DOHH2 (cell line): ENCODE measurements around the gene SLC2A4RG.

ENCODE experiments used
- EZH2phosphoT487 ChIP-seq: fragments of 200-600 bp; sonication (generic); IDR thresholded peaks from 2 replicates; pipeline ENCODE4 v1.6.1; 2017; ENCODE audit warnings: borderline replicate concordance, mild to moderate bottlenecking, antibody characterized with exemption, low read length, moderate library complexity, mixed read lengths
- TF ChIP-seq, protein P1 (sequence below): fragments of 200-600 bp; sonication (generic); IDR thresholded peaks from one replicate; pipeline ENCODE4 v1.5.1; 2014; ENCODE audit warnings: antibody characterized with exemption, mild to moderate bottlenecking, low read depth, low read length; ENCODE audit not compliant: poor library complexity, severe bottlenecking

DNA sequence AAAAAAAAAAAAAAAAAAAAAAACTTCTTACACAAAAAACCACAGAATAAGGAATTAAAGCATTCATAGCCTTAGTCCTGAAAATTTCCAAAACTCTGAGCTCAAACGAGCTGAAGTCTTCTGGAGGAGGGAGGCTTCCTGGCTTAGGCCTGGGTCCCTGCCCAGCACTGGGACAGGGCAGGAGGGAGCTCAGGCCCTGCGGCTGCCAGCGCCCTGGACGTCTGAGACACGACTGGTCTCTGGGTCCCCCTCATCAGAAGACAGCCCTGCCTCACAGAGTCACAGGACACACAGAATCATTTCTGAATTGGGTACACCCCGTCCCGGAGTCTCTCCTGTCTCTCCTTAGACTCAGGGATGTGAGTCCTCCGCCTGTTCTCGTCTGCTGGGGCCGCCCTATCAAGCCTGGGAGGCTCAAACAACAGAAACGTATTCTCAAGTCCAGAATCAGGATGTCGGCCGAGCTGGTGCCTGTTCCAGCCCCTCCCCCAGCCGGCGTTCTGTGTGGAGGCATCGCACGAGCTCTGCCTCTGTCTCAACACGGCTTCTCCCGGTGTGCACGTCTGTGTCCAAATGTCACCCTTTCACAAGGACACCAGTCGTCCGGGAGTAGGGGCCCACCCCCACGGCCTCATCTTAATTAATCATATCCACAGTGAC is 52.1 kb downstream of the SLC2A4RG start:
- TF ChIP-seq, protein P1, sequence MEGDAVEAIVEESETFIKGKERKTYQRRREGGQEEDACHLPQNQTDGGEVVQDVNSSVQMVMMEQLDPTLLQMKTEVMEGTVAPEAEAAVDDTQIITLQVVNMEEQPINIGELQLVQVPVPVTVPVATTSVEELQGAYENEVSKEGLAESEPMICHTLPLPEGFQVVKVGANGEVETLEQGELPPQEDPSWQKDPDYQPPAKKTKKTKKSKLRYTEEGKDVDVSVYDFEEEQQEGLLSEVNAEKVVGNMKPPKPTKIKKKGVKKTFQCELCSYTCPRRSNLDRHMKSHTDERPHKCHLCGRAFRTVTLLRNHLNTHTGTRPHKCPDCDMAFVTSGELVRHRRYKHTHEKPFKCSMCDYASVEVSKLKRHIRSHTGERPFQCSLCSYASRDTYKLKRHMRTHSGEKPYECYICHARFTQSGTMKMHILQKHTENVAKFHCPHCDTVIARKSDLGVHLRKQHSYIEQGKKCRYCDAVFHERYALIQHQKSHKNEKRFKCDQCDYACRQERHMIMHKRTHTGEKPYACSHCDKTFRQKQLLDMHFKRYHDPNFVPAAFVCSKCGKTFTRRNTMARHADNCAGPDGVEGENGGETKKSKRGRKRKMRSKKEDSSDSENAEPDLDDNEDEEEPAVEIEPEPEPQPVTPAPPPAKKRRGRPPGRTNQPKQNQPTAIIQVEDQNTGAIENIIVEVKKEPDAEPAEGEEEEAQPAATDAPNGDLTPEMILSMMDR: no peak
- TF ChIP-seq EZH2phosphoT487: no peak
